PC-9 (cell line): ENCODE measurements around the gene CYGB.

Experiments used
- EZH2 ChIP-seq: fragments of 200-600 bp; sonication (generic); IDR thresholded peaks from 2 replicates; pipeline ENCODE4 v1.8.0; 2017; ENCODE audit warnings: antibody characterized with exemption, low read depth
- TF ChIP-seq, protein P1 (sequence below): fragments of 200-600 bp; sonication (generic); conservative IDR thresholded peaks from 2 replicates; pipeline ENCODE4 v1.6.1; 2017; ENCODE audit warnings: mixed run types, antibody characterized with exemption, mild to moderate bottlenecking, moderate library complexity

DNA sequence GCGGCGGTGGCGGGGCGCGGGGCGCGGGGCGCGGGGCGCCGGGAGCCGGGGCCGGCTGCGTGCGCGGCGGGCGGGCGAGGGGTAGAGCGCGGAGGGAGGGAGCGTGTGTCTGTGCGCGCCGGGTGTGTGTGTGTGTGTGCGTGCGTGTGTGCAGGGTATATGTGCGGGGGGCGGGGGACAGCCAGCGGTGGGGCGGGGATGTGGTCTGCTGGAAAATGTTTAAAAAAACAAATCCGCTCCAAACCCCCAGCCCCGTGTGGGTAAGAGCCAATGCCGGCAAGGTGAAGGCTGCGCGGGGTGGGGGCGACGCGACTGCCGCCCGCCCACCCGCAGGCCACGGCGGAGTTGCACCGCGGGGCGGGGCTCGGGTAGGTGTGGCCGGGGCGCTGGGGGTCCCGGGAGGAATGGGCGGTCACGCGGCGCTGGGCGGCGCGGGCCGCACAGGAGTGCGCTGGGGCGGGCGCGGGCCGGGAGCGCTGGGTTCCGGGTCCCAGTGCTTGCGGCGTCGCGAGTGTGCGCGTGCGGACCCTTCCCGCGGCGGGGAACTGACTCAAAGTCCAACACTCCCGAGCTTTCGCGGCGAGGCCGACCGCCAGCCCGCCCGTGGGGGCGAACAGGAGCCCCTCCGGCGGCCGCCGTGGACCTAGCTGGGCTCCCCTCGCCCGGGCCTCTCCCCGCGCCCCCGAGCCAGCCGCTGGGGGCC is at the start of gene CYGB:
- TF ChIP-seq, protein P1, sequence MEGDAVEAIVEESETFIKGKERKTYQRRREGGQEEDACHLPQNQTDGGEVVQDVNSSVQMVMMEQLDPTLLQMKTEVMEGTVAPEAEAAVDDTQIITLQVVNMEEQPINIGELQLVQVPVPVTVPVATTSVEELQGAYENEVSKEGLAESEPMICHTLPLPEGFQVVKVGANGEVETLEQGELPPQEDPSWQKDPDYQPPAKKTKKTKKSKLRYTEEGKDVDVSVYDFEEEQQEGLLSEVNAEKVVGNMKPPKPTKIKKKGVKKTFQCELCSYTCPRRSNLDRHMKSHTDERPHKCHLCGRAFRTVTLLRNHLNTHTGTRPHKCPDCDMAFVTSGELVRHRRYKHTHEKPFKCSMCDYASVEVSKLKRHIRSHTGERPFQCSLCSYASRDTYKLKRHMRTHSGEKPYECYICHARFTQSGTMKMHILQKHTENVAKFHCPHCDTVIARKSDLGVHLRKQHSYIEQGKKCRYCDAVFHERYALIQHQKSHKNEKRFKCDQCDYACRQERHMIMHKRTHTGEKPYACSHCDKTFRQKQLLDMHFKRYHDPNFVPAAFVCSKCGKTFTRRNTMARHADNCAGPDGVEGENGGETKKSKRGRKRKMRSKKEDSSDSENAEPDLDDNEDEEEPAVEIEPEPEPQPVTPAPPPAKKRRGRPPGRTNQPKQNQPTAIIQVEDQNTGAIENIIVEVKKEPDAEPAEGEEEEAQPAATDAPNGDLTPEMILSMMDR = no peak
- no peak for TF ChIP-seq EZH2
